DMS79 treated with DMSO at 0.1 percent for 48 hours (cell line): ENCODE measurements around the gene HDHD5.
"Not testable (repeated sequence)": the region's sequence is repeated elsewhere in the genome, so short reads cannot be mapped to it uniquely, and the experiment has no call there.

Experiments used
- DNase-seq: peaks from one replicate; lab custom pipeline; 2025; lab: John Stamatoyannopoulos, UW

The HDHD5 gene

DNA sequence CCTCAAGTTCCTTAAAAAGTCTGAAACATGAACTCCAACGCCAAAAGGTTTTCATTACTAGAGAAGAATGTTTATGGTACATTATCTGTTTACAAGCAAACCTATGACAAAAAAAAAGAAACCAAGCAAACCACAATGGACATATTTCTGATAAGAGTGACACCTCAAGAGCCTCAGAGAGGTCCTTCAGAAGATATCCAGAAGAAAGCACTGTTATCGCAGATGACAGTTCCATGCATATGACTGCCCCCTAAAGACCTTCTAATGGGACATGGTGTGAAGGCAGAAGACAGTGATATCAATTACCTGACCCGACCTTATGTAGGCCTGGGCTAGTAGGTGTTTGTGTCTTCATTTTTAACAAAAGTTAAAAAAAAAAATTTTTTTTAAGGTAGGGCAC, 3.1 kb downstream of the HDHD5 start:
- DNase-seq, result no peak

DNA sequence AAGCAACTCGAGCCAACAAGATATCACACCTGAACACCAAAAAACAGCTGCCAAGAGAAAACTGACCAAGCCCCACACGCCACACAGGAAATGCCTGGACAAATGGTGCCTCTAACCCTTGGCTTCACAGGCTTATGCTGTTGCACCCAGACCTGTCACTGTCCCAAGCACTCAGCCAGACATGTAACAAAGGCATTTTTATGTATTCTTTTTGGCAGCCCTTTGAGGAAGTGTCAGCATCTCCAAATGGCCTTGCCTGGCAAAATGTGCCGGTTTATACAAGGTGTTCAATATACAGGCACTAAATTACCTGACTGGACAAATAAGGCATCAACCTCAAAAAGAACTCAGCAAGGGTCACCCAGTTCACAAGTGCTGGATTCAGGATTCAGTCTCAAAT, 6.1 kb downstream of the HDHD5 start:
- DNase-seq, result no peak

DNA sequence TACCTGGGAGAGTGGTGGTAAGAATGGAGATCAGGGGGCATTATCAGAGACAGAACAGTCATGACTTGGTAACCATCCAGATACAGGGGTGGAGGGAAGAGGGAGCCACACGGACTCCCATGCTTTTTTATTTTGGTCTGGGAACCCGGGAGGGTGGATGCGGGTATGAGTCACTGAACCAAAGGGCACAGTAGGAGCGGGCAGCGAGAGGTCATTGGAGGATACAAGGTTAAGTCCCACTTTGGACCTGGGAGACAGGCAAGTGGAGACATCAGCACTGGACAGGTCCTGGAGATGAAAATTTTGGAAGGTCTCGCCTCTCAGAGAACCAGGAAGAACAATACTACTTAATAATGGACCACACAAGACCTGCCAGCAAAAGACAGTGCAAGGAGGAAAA, 6.7 kb downstream of the HDHD5 start:
- DNase-seq, result no peak

DNA sequence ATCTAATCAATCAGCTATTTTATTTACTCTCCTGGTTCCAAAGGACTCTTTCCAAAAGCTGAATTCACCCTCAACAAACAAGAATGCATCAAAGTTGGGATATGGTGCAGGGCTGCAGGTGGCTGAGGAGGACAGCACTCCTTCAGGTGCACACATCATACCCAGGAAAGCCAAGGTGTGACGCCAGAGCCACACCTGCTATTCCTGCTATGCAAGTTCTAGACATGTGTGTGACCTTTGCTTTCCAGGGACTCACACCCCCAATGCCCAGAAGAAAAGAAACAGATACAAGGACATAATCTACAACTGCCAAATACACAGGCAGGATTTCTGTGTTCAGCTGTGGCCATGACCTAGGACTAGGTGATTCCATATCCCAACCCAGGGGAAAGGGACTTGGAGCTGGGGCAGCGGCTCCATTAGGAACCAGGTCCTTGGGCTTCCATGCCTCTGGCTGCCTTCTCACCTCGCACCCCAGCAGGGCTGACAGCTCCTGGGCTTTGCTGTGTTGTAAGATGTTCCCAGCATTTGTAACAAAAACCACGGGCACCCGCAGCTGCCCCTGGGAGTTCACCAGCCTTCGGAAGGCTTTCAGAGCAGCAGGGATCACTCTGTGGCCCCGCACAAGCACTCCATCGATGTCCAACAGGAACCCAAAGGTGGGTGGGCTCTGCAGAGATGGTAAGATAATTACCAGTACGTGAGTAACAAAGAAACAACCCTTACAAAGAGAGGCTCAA, 9.8 kb downstream of the HDHD5 start:
- no peak for DNase-seq

DNA sequence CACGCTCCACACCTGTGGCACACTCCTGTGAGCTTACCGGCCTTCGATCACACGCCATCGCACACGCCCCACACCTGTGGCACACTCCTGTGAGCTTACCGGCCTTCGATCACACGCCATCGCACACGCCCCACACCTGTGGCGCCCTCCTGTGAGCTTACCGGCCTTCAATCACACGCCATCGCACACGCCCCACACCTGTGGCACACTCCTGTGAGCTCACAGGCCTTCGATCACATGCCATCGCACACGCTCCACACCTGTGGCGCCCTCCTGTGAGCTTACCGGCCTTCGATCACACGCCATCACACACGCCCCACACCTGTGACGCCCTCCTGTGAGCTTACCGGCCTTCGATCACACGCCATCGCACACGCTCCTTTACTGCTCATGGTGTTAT, 11.6 kb downstream of the HDHD5 start:
- not testable (repeated sequence) for DNase-seq

DNA sequence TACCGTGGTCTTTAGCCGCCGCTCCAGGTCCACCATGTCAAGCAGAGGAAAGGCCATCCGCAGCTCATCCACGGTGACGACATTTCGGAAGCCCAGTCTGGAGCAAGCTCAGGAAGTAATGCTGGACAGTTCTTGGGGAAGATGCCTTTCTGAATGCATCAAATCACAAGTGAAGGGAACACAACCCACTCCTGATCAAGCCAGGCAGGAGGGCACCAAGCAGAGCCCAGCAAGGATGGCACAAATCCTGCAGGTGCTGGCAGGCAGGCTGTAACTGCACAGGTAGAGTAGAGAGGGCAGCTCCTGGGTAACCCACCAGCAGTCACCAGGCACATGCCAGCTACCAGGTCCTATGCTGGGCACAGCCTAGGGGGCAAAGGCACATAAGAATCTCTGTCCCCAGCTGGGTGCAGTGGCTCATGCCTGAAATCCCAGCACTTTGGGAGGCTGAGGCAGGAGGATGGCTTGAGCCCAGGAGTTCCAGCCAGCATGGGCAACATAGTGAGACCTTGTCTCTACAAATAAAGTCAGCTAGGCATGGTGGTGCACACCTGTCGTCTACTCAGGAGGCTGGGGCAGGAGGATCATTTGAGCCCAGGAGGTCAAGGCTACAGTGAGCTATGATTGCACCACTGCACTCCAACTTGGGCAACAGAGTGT, 13.9 kb downstream of the HDHD5 start:
- no peak for DNase-seq

DNA sequence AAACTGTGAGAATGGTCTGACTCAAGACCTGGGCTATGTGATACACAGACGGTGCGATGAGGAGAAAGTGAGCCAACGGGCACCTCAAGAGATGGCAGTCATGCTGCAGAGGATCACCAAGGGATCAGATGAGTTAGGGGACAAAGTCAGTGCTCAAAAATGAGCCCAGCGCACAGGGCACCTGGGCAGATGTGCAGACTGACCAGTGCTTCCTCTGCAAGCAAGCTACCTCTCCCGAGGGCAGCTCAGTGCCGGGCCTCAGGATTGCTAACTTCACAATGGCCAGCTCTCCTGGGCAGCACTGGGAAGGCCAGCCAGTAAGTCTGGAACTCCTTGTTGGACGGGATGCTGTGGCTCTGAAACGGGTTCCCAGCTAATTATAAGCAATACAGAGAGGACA, 15.3 kb downstream of the HDHD5 start:
- no peak for DNase-seq

DNA sequence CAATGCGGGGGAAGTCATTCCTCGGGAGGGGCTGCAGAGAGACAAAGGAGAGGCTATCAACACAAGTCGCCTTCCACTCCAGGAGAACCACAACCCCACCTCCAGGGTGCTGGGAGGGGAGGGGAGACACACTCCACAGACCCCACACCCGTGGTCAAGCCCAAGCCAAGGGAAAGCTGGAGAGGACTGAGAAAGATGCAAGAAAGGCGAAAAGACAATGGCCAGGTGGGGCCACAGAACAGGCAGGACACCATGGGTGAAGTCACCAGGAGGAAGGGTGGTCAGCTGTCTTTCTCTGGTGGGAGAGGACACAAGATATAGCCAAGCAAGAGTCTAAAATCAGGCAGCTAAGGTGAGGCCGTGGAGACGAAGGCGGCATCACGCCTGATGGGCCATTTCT, 16.0 kb downstream of the HDHD5 start:
- DNase-seq, result no peak

DNA sequence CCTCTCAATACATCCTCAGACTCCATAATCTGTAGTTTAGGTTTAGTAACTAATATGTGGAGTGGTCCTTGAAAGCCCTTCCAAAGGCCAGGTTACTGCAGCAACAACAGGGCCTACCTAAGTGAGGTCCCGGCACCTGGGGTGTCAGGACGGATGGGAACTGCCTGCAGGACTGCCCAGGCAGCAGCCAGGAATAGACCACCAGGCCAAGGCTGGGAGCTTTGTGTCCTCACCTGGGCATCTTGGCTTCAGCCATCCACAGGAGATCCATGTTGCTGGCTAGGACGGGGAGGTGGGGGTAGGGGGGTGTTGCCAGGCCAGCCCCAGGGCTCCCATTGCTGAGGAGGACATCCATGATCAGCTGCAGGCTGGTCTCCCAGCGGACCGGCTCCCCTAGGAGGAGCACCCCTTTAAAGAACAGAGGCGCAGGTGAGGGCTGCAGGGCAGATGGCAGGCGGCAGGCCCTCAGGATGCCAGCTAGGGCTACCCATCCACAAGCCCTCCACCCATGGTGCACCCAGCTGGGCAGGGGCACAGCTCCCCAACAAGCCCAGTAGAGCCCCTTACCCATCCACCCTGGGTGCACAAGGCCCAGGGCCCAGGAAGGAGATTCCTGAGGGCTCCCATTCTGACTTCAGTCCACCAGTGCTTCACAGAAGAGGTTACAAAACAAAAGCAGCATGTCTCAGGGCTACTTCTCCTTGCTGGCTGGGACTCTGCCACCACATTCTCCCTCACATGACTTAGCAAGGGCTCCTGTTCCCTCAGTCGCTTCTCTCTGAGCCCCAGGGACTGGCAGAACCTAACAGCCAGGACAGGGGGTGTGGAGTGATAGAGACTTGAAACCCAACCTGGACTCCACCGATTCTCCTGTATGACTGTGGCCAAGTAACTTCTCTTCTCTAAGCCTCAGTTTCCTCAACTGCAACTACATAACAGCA, 18.0 kb downstream of the HDHD5 start:
- DNase-seq, result no peak

DNA sequence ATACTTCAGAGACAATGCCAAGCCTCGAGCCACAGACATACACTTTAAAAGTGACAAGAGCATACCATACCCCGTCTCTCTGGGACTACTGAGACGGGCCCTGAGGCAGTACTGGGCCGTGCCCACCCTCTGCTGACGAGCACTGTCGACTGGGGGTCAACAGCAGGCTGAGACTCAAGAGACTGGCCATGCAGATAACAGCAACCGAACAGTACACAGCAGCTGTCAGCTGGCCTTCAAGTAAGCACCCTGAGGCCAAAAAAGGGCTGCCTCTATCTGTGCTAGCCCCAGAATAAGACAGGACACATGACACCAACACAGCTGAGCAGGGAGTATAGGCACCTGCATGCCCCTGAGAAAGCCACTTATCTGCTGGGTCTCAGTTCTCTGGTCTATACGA, 19.1 kb downstream of the HDHD5 start:
- no peak for DNase-seq

DNA sequence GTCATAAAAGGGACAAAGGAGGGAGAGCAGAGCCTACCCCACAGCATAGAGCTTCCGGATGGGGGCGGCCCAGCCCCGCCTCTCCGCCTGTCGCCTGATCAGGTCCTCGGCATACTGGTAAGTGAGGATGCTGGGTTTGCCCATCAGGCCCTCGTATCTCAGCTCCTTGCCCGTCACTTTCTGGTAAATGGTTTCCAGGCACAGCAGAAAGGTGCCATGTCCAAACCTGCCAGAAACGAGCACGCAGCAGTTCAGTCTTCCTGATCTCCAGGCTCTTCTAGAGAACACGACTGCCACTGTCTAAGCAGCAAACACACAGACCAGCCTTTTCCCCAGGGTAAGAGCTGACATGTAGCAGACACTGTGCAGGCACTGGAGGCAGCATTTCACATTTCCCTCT, 20.6 kb downstream of the HDHD5 start:
- DNase-seq, result no peak

DNA sequence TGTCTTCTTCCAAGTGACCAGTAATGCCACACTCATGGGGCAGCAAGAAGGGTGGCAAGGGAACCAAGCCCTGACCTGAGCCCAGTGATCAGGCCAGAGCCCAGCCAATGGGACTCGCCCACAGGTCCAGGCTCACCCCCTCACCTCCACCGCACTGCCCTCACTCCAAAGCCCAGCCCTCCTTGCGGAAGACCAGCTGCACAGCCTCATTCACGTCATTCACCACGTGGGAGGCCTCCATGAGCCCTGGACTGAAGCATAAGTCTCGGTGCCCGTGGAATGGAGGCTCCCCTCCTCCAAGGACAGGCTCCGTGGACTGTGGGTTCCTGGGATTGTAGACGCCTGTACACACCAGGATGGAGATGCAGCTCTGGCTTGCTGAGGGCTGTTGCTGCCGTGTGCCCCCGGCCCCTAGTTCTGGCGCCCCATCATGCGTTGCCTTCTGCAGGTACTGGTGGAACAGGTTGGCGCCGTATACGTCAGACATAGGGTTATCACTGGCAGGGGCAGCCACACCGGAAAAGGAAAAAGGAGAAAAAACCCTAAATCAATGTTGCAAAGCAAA, 21.1 kb downstream of the HDHD5 start:
- no peak for DNase-seq

DNA sequence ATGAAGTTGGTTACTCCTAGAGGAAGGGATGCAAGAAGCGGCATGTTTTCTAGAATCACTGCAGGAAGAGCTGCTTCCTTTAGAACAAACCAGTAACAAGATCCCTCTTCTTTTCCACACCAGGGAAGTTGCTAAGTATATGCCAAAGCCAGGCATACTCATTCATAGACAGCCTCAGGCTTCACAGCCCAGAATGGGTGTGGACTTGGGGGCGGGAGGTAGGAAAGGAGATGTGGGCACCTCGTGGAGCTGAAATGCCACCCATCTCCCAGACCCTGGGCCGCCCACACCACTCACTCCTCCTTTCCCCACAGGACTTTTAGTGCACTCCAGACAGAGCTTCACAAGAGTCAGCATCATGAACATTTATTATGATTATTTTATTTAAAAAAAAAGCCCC, 21.9 kb downstream of the HDHD5 start:
- DNase-seq, result no peak

DNA sequence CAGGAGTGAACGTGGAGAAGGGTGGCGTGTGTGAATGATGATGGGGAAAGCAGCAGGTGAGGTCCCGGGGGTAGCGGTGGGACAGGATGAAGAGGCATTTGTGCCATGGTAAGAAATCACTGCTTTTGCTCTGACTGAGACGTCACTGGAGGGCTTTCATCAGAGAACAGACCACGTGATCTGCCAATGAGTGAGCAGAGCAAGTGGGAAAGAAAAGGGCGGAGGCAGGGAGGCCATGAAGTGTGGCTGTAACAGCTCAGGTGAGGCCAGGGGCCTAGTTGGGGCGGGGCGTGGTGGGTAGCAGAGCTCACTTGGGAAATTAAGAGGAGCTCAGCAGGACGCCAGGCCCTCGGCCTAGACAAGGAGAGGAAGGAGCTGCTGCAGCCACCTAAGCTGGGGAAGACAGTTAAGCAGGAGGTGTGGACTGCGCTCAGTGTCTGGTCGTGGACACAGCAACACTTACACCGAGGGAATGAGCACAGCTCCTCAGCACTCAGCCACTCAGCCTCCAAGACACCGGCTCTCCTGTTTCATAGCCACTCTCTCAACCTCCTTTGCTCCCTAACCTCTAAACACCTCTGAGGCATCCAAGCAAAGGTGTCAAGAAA, 23.8 kb downstream of the HDHD5 start:
- no peak for DNase-seq

DNA sequence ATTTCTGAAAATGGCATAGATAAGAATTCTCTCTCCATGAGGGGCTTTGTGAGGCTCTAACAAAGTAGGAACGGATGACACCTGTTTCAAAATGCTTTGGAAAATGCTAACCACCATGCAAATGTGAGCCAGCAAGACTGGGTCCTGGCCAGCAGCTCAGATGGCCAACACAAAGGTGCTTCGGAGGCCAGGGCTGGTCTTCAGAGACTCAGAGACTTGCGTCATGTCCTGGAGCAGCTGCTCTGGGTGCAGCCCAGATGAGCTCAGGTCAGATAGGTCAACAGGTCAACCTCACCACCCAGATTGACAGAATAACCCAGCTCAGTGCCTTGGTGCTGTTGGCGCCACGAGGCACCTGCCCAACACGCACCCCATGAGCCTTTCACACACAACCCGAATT, 25.9 kb downstream of the HDHD5 start:
- no peak for DNase-seq

DNA sequence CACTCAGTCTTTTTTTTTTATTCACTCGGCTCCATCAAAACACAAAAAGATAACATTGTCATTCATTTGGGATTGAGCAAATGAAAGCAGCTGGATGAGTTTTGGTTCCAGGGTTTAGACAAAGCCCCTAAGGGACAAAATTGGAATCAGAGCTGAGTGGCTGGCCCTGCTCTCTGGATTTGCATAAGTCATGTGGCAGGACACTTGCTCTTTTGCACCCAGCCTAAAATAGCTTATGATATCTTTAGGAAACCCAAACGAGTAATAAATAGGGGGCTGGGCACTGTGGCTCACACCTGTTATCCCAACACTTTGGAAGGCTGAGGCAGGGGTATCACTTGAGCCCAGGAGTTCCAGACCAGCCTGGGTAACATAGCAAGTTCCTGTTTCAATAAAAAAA, 27.0 kb downstream of the HDHD5 start:
- DNase-seq, result no peak

DNA sequence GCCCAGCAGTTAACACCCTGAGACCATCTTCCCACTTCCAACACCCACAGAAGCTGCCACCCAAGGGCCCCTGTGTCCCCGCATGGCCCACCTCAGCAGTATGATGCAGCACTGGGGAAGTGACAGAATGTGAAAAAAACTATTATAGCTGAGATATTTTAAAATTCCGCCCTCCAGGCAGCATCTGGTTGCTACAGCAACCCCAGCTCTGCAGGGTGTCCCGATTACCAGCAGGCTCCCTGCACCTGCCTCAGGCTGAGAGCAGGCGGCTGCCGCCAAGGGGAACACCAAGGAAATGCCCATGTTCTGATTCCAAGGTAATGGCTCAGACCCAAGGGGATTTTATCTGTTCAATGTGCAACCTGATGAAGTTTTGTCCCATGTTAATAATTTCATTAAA, 27.4 kb downstream of the HDHD5 start:
- DNase-seq, result no peak

DNA sequence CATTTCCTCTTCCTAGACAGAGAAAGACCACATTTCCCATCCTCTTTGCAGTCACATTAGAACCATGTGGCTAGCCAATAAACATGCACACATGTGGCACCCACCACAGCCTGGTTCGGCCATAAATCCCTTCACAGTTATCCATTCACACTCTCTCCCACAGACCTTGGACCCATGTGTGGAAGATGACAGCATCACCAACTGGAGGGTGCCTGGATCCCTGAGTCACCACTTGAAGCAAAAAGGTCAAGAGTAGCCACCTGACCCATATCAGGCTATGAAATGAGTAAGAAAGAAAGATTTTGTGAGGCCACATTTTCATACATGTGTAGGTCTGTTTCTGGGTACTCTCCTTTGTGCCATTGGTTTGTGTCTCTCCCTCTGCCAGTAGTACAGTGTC, 28.9 kb downstream of the HDHD5 start:
- no peak for DNase-seq

DNA sequence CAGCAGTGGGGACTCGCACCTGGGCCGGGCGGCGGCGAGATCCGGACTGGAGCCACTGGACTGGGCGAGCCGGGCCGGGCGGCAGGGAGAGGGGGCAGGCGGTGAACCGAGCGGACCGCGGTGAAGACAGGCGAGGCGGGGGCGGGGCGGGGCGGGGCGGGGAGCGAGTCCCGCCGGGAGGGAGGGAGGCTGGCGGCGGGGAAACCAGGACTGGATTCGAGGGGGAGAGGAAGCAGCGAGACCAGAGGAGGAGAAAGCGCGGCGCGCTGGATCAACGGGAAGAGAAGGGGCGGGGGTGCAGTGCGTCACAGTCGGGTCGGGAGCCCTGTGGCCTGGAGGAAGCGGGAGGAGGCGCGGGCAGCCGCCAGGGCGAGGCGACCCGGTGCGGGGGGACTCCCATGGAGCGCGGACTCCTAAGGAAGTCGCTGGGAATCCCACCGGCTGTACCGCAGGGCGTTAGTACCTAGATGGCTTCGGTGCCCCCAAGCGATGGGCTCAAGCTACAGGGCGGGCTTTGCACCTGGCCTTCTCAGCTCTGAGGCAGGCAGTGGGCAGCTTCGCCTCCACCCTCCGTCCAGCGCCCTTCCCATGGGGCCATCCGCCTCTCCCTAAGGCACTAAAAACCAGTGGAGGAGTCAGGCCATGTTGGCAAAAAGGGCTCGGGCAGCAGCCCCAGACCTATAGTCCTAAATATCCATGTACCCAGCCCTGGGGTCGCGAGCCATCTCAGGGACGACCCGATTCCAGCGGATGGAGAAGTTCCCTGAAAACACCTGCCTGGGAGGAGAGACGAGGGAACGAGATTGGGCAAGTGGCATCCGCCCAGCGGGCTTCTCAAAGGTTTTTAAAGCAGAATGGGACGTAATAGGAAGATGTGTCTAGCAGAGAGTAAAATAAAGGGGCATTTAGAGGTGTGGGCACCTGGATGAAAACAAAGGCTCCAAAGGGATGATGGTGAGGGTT, 37.6 kb downstream of the HDHD5 start, which contains the start of gene TMEM121B:
TMEM121B (minus strand) TSS at position 128 of the 963 bp plus-strand sequence. CDS start 233 bp downstream, outside the sequence.
- peak; percentile 82 for DNase-seq

DNA sequence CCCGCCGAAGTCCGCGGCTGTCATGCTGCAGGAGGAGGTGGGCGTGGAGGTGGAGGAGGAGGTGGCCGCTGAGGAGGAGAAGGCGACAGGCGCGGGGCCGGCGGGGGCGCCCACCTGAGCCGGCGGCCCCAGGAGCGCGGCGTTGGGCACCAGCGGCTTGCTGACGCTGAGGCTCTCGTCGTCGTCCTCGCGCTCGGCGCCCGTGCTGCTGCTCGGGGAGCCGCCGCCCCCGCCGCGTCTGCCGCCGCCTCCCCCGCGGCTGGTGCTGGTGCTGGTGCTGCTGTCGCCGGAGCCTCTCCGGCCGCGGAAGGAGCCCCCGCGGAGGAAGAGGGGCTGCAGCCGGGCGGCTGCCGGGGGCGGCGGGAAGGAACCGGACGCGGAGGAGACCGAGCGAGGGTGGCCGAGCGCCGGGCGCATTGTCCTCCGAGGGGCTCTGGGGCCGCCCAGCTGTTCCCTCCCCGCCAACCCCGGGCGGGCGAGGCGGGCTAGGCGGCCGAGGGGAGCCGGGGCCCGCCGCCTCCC, 38.3 kb downstream of the HDHD5 start:
- DNase-seq, result no peak

DNA sequence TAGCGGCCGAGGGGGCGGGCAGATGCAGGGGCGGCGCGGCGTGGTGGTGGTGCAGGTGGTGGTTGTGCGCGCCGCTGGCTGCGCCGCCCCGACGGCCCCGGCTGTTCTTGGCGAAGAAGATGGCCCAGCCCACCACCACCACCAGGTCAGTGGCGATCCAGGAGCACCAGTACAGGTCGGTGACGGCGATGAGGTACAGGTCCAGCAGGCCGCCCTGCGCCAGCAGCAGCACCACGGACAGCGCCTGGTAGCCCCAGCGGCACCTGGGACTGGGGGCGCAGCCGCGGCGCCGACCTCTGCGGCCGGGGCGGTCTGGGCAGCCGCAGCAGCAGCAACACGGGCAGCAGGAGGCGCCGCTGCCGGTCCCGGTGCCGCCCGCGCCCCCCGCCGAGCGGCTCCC, 38.8 kb downstream of the HDHD5 start:
- no peak for DNase-seq
